Measurements from ENCODE around the gene ISM2.

DNA sequence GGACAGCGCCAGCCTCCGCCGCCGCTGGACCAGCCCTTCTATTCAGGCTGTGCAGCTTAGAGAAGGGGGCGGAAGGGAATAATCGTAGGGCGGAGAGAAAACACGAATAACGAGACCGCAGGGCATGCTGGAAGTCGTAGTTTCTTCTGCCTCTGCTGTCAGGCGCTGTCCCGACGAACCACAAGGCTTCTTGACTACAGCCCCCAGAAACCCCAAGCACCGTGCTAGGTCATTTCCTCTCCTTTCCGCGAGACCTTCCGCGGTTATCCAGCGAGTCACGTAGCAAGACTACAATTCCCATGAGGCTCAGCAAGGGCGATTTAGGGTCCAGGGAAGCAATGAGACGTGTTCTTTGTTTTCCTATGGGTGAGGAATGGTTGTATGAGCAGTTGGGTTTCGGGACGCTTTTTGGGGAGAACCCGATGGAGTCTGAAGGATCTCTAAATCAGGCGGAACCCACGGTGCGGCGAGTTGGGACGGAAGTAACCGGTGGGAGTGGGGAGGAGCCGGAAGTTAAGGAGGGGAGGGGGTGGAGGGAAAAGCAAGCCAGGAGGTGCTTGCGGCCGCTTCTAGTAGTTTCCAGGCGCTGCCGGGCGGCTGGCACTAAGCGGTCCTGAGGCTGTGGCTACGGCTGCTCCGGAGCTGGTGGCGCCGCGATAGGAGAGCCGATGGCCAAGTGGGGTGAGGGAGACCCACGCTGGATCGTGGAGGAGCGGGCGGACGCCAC, 40.9 kb downstream of the ISM2 start, which contains the start of the genes AHSA1 and VIPAS39:
- TF ChIP-seq, protein P1, sequence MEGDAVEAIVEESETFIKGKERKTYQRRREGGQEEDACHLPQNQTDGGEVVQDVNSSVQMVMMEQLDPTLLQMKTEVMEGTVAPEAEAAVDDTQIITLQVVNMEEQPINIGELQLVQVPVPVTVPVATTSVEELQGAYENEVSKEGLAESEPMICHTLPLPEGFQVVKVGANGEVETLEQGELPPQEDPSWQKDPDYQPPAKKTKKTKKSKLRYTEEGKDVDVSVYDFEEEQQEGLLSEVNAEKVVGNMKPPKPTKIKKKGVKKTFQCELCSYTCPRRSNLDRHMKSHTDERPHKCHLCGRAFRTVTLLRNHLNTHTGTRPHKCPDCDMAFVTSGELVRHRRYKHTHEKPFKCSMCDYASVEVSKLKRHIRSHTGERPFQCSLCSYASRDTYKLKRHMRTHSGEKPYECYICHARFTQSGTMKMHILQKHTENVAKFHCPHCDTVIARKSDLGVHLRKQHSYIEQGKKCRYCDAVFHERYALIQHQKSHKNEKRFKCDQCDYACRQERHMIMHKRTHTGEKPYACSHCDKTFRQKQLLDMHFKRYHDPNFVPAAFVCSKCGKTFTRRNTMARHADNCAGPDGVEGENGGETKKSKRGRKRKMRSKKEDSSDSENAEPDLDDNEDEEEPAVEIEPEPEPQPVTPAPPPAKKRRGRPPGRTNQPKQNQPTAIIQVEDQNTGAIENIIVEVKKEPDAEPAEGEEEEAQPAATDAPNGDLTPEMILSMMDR (IDR thresholded peaks at IDR 0.05; ENCODE audit: poor library complexity, severe bottlenecking), result peak; percentile 4
- TF ChIP-seq MXI1 (conservative IDR thresholded peaks at IDR 0.05; ENCODE audit: poor library complexity, severe bottlenecking) (peak; percentile 74), EP300 (conservative IDR thresholded peaks at IDR 0.05; ENCODE audit: poor library complexity, severe bottlenecking) (peak; percentile 9), SMC3 (conservative IDR thresholded peaks at IDR 0.05; ENCODE audit: poor library complexity) (peak; percentile 26), TAF1 (IDR thresholded peaks at IDR 0.05; ENCODE audit: low read depth) (no peak)
